Keratinocyte (primary cell): Measurements from ENCODE around the gene RPP25L. TPM values are rescaled to one million over a fixed set of nuclear protein-coding genes. Genes with fewer than 3 reads are reported as not detected.

Experiments used
- DNase-seq: peaks from one replicate; pipeline ENCODE4 v3.0.0-alpha.2; 2011; ENCODE audit warnings: low read depth, missing footprints, low spot score
- FAIRE-seq: peaks from 2 replicates; lab custom pipeline; 2011; peaks lifted over from hg19 to GRCh38; lab: Jason Lieb, UNC
- H2AFZ ChIP-seq: 2 replicates; pipeline ENCODE4 v1.6.0; 2012; ENCODE audit warnings: low read length, control low read depth, inconsistent platforms; ENCODE audit not compliant: control insufficient read depth
- H3K27ac ChIP-seq: 2 replicates; pipeline ENCODE4 v1.5.1; 2011; ENCODE audit warnings: low read length; ENCODE audit not compliant: control insufficient read depth, insufficient read depth
- H3K27me3 ChIP-seq: 3 replicates; pipeline ENCODE4 v1.6.0; 2011; ENCODE audit warnings: low read length; ENCODE audit not compliant: control insufficient read depth, insufficient read depth; ENCODE audit errors: extremely low read depth
- H3K36me3 ChIP-seq, 2 experiments: 2 replicates in 1 of 2; 3 replicates in 1 of 2; pipeline ENCODE4 v1.5.1; 2011; ENCODE audit warnings: low read length in 2 of 2, mild to moderate bottlenecking in 1 of 2; ENCODE audit not compliant: control insufficient read depth in 2 of 2, insufficient read depth in 2 of 2; ENCODE audit errors: extremely low read depth in 1 of 2
- H3K4me1 ChIP-seq: 3 replicates; pipeline ENCODE4 v1.5.1; 2011; ENCODE audit warnings: low read length; ENCODE audit not compliant: control insufficient read depth, insufficient read depth; ENCODE audit errors: extremely low read depth
- H3K4me2 ChIP-seq: 3 replicates; pipeline ENCODE4 v1.6.0; 2011; ENCODE audit warnings: low read depth, low read length; ENCODE audit not compliant: control insufficient read depth, insufficient read depth; ENCODE audit errors: extremely low read depth
- H3K4me3 ChIP-seq, 3 experiments: fragments of 200-600 bp in 1 of 3; sonication (generic) in 1 of 3; 2 replicates in 2 of 3; 3 replicates in 1 of 3; pipeline ENCODE4 v1.5.1; 2011 to 2016; ENCODE audit warnings: low read length in 3 of 3, mild to moderate bottlenecking in 3 of 3, control low read depth in 2 of 3, inconsistent platforms in 1 of 3, low read depth in 1 of 3, mixed read lengths in 1 of 3, mixed run types in 1 of 3, moderate library complexity in 1 of 3; ENCODE audit not compliant: control insufficient read depth in 2 of 3, insufficient read depth in 2 of 3; ENCODE audit errors: extremely low read depth in 1 of 3
- H3K79me2 ChIP-seq: 2 replicates; pipeline ENCODE4 v1.6.0; 2012; ENCODE audit warnings: low read length; ENCODE audit not compliant: control insufficient read depth, insufficient read depth
- H3K9ac ChIP-seq: 3 replicates; pipeline ENCODE4 v1.6.0; 2011; ENCODE audit warnings: low read length; ENCODE audit not compliant: control insufficient read depth, insufficient read depth; ENCODE audit errors: extremely low read depth
- H3K9me1 ChIP-seq: 3 replicates; pipeline ENCODE4 v1.6.0; 2011; ENCODE audit warnings: low read length; ENCODE audit not compliant: control insufficient read depth, insufficient read depth; ENCODE audit errors: extremely low read depth
- H3K9me3 ChIP-seq: 2 replicates; pipeline ENCODE4 v1.5.1; 2012; ENCODE audit warnings: low read depth, low read length; ENCODE audit not compliant: control insufficient read depth
- H4K20me1 ChIP-seq: 3 replicates; pipeline ENCODE4 v1.6.0; 2011; ENCODE audit warnings: low read length; ENCODE audit not compliant: control insufficient read depth, insufficient read depth; ENCODE audit errors: extremely low read depth
- CTCF ChIP-seq, 3 experiments: IDR thresholded peaks in 1 of 3; conservative IDR thresholded peaks in 1 of 3; optimal IDR thresholded peaks in 1 of 3; 2 replicates in 2 of 3; 3 replicates in 1 of 3; pipeline versions ENCODE3 to v1.5.1; 2011; ENCODE audit warnings: low read length in 3 of 3, mild to moderate bottlenecking in 3 of 3, moderate library complexity in 2 of 3, control low read depth in 1 of 3, inconsistent platforms in 1 of 3; ENCODE audit not compliant: insufficient read depth in 2 of 3; ENCODE audit errors: extremely low read depth in 1 of 3
- EZH2 ChIP-seq: IDR thresholded peaks from one replicate; pipeline ENCODE4 v1.6.1; 2012; ENCODE audit warnings: inconsistent platforms, mild to moderate bottlenecking, low read length, moderate library complexity
- dilution Hi-C: fragments of 300-500 bp; cut with MboI; formaldehyde crosslinking; loops from one replicate; pipeline ENCODE4 v1.7.0; 2020; ENCODE audit warnings: low sequenced_read_pairs; ENCODE audit not compliant: extremely low pct_ligation_motif_present
- polyA plus RNA-seq, 5 experiments: library from polyadenylated mRNA; depleted of rRNA in 3 of 5; stranded (reverse) in 3 of 5; stranded (forward) in 1 of 5; unstranded in 1 of 5; fragments of >200 nt; gene quantifications; 1 replicate in 1 of 5; 2 replicates in 3 of 5; 3 replicates in 1 of 5; pipeline versions ENCODE4 v1.2.1 to v1.2.3, GENCODE V29; 2011 to 2012; ENCODE audit warnings: missing spikeins in 2 of 5, low read depth in 1 of 5, low replicate concordance in 1 of 5

Gene RPP25L
- polyA plus RNA-seq, 1 donor (not counting 4 experiments of a cell fraction or from before 2014, with no cell fraction given) = 23.4 TPM

DNA sequence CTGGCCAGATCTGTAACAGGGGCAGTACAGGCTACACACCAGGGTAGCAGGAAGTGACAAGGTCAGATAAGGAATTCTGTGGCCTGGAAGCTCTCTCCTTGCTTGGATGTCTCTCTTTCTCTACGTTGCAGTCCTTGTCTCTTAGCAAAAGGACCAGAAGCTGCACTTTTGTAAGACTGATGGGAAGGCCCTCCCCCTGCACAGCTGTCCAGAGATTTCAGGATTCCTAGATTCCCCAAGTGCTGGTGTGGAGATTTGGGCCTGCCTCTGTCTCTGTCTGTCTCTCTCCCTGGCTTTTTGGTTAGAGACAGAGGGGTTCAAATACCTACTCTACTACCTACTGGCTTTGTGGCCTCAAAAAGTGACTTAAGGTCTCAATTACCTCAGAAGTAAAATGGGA is 12.4 kb downstream of the RPP25L start:
- Histone ChIP-seq H3K27ac (no peak overlapping the region), H3K36me3 (no peaks in the 10 kb centered on the region), H3K9me1 (no peaks in the 10 kb centered on the region), H3K9ac (no peak overlapping the region), H2AFZ (no peak overlapping the region), H3K4me3 (no peak overlapping the region), H3K27me3 (no peaks in the 10 kb centered on the region), H4K20me1 (no peaks in the 10 kb centered on the region), H3K4me2 (no peak overlapping the region), H3K9me3 (no peaks in the 10 kb centered on the region), H3K79me2 (no peaks in the 10 kb centered on the region), H3K4me1 (peaks cover 18% of the 10 kb centered on the region)
- dilution Hi-C loops = no loop called here
- no peak for DNase-seq
- no peak for TF ChIP-seq EZH2
- no peak for TF ChIP-seq CTCF (optimal IDR thresholded peaks at IDR 0.05 in 1 of 3, IDR thresholded peaks at IDR 0.05 in 1 of 3, conservative IDR thresholded peaks at IDR 0.05 in 1 of 3; ENCODE audit: extremely low read depth in 1 of 3, insufficient read depth in 2 of 3, low read length in 3 of 3)
- FAIRE-seq = no peak

GRCh38 chr9:34594177-34594576 is 17.7 kb downstream of the RPP25L start:
- Histone ChIP-seq H3K4me1 (peaks cover 8% of the 10 kb centered on the region), H2AFZ (no peak overlapping the region), H3K27me3 (peaks cover 36% of the 10 kb centered on the region), H3K36me3 (no peaks in the 10 kb centered on the region), H3K79me2 (no peaks in the 10 kb centered on the region), H3K27ac (no peak overlapping the region), H4K20me1 (no peaks in the 10 kb centered on the region), H3K9me3 (no peaks in the 10 kb centered on the region), H3K9me1 (no peaks in the 10 kb centered on the region), H3K4me2 (no peak overlapping the region), H3K4me3 (no peak overlapping the region), H3K9ac (no peak overlapping the region)
- DNase-seq (no peak), FAIRE-seq (no peak)
- dilution Hi-C loops = no loop called here
- TF ChIP-seq EZH2 = no peak
- no peak for TF ChIP-seq CTCF (optimal IDR thresholded peaks at IDR 0.05 in 1 of 3, IDR thresholded peaks at IDR 0.05 in 1 of 3, conservative IDR thresholded peaks at IDR 0.05 in 1 of 3; ENCODE audit: extremely low read depth in 1 of 3, insufficient read depth in 2 of 3, low read length in 3 of 3)
